ENCODE measurements around the gene GRIK2.
"Not testable (repeated sequence)": the region's sequence is repeated elsewhere in the genome, so short reads cannot be mapped to it uniquely, and the experiment has no call there.

Gene GRIK2

GRCh38 chr6:101633081-101633480 lies 239.6 kb downstream of the GRIK2 start:
- no peak overlapping the region for H3K4me3 ChIP-seq (ENCODE audit: low read length)
- no peak for TF ChIP-seq ZNF274 (IDR thresholded peaks at IDR 0.05; ENCODE audit: low read depth, low read length)

GRCh38 chr6:101638865-101639264 lies 245.4 kb downstream of the GRIK2 start:
- H3K4me3 ChIP-seq (ENCODE audit: low read length): not testable (repeated sequence)

GRCh38 chr6:101640131-101640530 lies 246.6 kb downstream of the GRIK2 start:
- no peak for TF ChIP-seq ZNF274 (IDR thresholded peaks at IDR 0.05; ENCODE audit: low read depth, low read length)
- no peak overlapping the region for H3K4me3 ChIP-seq (ENCODE audit: low read length)

- no peak for TF ChIP-seq ZNF274 (IDR thresholded peaks at IDR 0.05; ENCODE audit: low read depth, low read length)
Measured at GRCh38 chr6:101645770-101646169, 252.3 kb downstream of the GRIK2 start.

GRCh38 chr6:101650402-101651100 lies 257.0 kb downstream of the GRIK2 start:
- no peak for TF ChIP-seq ZNF274 (IDR thresholded peaks at IDR 0.05; ENCODE audit: low read depth, low read length)
- H3K4me3 ChIP-seq (ENCODE audit: low read length): no peak overlapping the region

More at GRCh38 chr6:101645770-101646169, 252.3 kb downstream of the GRIK2 start:
- H3K4me3 ChIP-seq (ENCODE audit: low read length): no peak overlapping the region

GRCh38 chr6:101652079-101652478 lies 258.6 kb downstream of the GRIK2 start:
- H3K4me3 ChIP-seq (ENCODE audit: low read length): no peak overlapping the region
- no peak for TF ChIP-seq ZNF274 (IDR thresholded peaks at IDR 0.05; ENCODE audit: low read depth, low read length)

- TF ChIP-seq ZNF274 (IDR thresholded peaks at IDR 0.05; ENCODE audit: low read depth, low read length): no peak
- no peak overlapping the region for H3K4me3 ChIP-seq (ENCODE audit: low read length)
Measured at GRCh38 chr6:101655109-101655508, 261.6 kb downstream of the GRIK2 start.

GRCh38 chr6:101662111-101662897 lies 268.8 kb downstream of the GRIK2 start:
- no peak for TF ChIP-seq ZNF274 (IDR thresholded peaks at IDR 0.05; ENCODE audit: low read depth, low read length)
- H3K4me3 ChIP-seq (ENCODE audit: low read length): no peak overlapping the region

GRCh38 chr6:101663100-101663499 lies 269.6 kb downstream of the GRIK2 start:
- no peak for TF ChIP-seq ZNF274 (IDR thresholded peaks at IDR 0.05; ENCODE audit: low read depth, low read length)
- no peak overlapping the region for H3K4me3 ChIP-seq (ENCODE audit: low read length)

GRCh38 chr6:101666256-101666655 lies 272.7 kb downstream of the GRIK2 start:
- TF ChIP-seq ZNF274 (IDR thresholded peaks at IDR 0.05; ENCODE audit: low read depth, low read length): no peak
- H3K4me3 ChIP-seq (ENCODE audit: low read length): no peak overlapping the region

- no peak overlapping the region for H3K4me3 ChIP-seq (ENCODE audit: low read length)
- TF ChIP-seq ZNF274 (IDR thresholded peaks at IDR 0.05; ENCODE audit: low read depth, low read length): no peak
Measured at GRCh38 chr6:101668496-101669030, 275.1 kb downstream of the GRIK2 start.

- no peak overlapping the region for H3K4me3 ChIP-seq (ENCODE audit: low read length)
Measured at GRCh38 chr6:101676187-101676586, 282.7 kb downstream of the GRIK2 start.

GRCh38 chr6:101682937-101683336 lies 289.4 kb downstream of the GRIK2 start:
- no peak for TF ChIP-seq ZNF274 (IDR thresholded peaks at IDR 0.05; ENCODE audit: low read depth, low read length)
- no peak overlapping the region for H3K4me3 ChIP-seq (ENCODE audit: low read length)

More at GRCh38 chr6:101676187-101676586, 282.7 kb downstream of the GRIK2 start:
- no peak for TF ChIP-seq ZNF274 (IDR thresholded peaks at IDR 0.05; ENCODE audit: low read depth, low read length)

- no peak overlapping the region for H3K4me3 ChIP-seq (ENCODE audit: low read length)
- no peak for TF ChIP-seq ZNF274 (IDR thresholded peaks at IDR 0.05; ENCODE audit: low read depth, low read length)
Measured at GRCh38 chr6:101683884-101684283, 290.4 kb downstream of the GRIK2 start.

GRCh38 chr6:101686653-101687052 lies 293.1 kb downstream of the GRIK2 start:
- TF ChIP-seq ZNF274 (IDR thresholded peaks at IDR 0.05; ENCODE audit: low read depth, low read length): no peak

More at GRCh38 chr6:101686653-101687052, 293.1 kb downstream of the GRIK2 start:
- no peak overlapping the region for H3K4me3 ChIP-seq (ENCODE audit: low read length)
